ENCODE measurements around the gene USP47.

DNA sequence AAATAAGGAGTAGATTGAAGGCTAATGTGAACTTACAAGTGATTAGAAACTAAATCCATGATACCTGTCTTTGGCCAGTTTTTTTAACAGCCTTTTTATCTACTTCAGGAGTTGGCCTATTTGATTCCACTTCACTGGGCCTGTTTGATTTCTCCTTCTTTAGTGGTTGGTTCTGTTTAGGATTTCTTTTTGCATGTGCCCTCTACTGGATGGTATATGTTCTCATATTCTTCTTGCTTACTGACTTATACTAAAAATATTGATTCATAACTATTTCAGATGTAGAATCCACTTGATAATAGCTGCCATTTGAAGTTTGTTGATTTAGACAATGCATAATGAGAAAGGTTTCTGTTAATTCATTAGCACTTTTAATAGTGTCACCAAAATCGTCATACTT lies 53.9 kb downstream of the USP47 start:
- TF ChIP-seq, protein P1, sequence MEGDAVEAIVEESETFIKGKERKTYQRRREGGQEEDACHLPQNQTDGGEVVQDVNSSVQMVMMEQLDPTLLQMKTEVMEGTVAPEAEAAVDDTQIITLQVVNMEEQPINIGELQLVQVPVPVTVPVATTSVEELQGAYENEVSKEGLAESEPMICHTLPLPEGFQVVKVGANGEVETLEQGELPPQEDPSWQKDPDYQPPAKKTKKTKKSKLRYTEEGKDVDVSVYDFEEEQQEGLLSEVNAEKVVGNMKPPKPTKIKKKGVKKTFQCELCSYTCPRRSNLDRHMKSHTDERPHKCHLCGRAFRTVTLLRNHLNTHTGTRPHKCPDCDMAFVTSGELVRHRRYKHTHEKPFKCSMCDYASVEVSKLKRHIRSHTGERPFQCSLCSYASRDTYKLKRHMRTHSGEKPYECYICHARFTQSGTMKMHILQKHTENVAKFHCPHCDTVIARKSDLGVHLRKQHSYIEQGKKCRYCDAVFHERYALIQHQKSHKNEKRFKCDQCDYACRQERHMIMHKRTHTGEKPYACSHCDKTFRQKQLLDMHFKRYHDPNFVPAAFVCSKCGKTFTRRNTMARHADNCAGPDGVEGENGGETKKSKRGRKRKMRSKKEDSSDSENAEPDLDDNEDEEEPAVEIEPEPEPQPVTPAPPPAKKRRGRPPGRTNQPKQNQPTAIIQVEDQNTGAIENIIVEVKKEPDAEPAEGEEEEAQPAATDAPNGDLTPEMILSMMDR (conservative IDR thresholded peaks at IDR 0.05; ENCODE audit: low read depth in 2 of 2) = no peak; a peak in 1 of 4 replicates
- TF ChIP-seq, protein P2, sequence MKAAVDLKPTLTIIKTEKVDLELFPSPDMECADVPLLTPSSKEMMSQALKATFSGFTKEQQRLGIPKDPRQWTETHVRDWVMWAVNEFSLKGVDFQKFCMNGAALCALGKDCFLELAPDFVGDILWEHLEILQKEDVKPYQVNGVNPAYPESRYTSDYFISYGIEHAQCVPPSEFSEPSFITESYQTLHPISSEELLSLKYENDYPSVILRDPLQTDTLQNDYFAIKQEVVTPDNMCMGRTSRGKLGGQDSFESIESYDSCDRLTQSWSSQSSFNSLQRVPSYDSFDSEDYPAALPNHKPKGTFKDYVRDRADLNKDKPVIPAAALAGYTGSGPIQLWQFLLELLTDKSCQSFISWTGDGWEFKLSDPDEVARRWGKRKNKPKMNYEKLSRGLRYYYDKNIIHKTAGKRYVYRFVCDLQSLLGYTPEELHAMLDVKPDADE (IDR thresholded peaks at IDR 0.05) = no peak
- TF ChIP-seq NANOG (IDR thresholded peaks at IDR 0.05; ENCODE audit: borderline replicate concordance) (no peak), EZH2phosphoT487 (IDR thresholded peaks at IDR 0.05; ENCODE audit: unreplicated experiment) (no peak), JUNB (IDR thresholded peaks at IDR 0.05; ENCODE audit: unreplicated experiment) (no peak), EZH2 (IDR thresholded peaks at IDR 0.05; ENCODE audit: low read depth, unreplicated experiment) (no peak)
